Loucy (cell line): ENCODE data around the gene PHIP.

Experiments used
- H2AFZ ChIP-seq: fragments of 200-600 bp; sonication (generic); 2 replicates; pipeline ENCODE4 v1.6.0; 2016; ENCODE audit warnings: antibody characterized with exemption, mild to moderate bottlenecking, low read length, moderate library complexity
- H3F3A ChIP-seq: fragments of 200-600 bp; 2 replicates; pipeline ENCODE4 v1.6.0; 2016; ENCODE audit warnings: antibody characterized with exemption, low read depth, mild to moderate bottlenecking
- H3K27me3 ChIP-seq: fragments of 200-600 bp; sonication (generic); 2 replicates; pipeline ENCODE4 v1.6.1; 2014; ENCODE audit warnings: low read length, mild to moderate bottlenecking; ENCODE audit not compliant: insufficient read depth, poor library complexity, severe bottlenecking
- H3K36me3 ChIP-seq: fragments of 200-600 bp; sonication (generic); 2 replicates; pipeline ENCODE4 v1.6.1; 2016; ENCODE audit warnings: low read length; ENCODE audit not compliant: insufficient read depth
- H3K4me1 ChIP-seq: fragments of 200-600 bp; sonication (generic); 2 replicates; pipeline ENCODE4 v1.5.1; 2014; ENCODE audit warnings: low read length, mild to moderate bottlenecking; ENCODE audit not compliant: insufficient read depth, poor library complexity, severe bottlenecking
- H3K4me2 ChIP-seq: fragments of 200-600 bp; sonication (generic); 2 replicates; pipeline ENCODE4 v1.6.0; 2014; ENCODE audit warnings: antibody characterized with exemption, low read length, low read depth, mild to moderate bottlenecking; ENCODE audit not compliant: poor library complexity, severe bottlenecking
- H3K4me3 ChIP-seq: fragments of 200-600 bp; sonication (generic); 2 replicates; pipeline ENCODE4 v1.5.1; 2014; ENCODE audit warnings: low read length, mild to moderate bottlenecking, mixed read lengths; ENCODE audit not compliant: poor library complexity, severe bottlenecking
- H3K79me2 ChIP-seq: fragments of 200-600 bp; sonication (generic); 2 replicates; pipeline ENCODE4 v1.6.1; 2014; ENCODE audit warnings: low read length; ENCODE audit not compliant: insufficient read depth
- H3K9ac ChIP-seq: fragments of 200-600 bp; sonication (generic); 2 replicates; pipeline ENCODE4 v1.6.0; 2014; ENCODE audit warnings: mild to moderate bottlenecking, low read depth, low read length, moderate library complexity; ENCODE audit not compliant: poor library complexity, severe bottlenecking
- H3K9me2 ChIP-seq: fragments of 200-600 bp; sonication (generic); replicated peaks from 2 replicates; pipeline ENCODE4 v1.6.1; 2016; ENCODE audit warnings: low read depth, low read length, mixed read lengths
- H3K9me3 ChIP-seq: fragments of 200-600 bp; sonication (generic); 2 replicates; pipeline ENCODE4 v1.6.1; 2014; ENCODE audit warnings: mild to moderate bottlenecking, antibody characterized with exemption, low read length, low read depth; ENCODE audit not compliant: insufficient read depth
- H4K20me1 ChIP-seq: fragments of 200-600 bp; sonication (generic); 2 replicates; pipeline ENCODE4 v1.6.0; 2014; ENCODE audit warnings: antibody characterized with exemption, low read length, mild to moderate bottlenecking; ENCODE audit not compliant: insufficient read depth, poor library complexity, severe bottlenecking
- CTCF ChIP-seq: fragments of 200-600 bp; sonication (generic); conservative IDR thresholded peaks from 2 replicates; pipeline ENCODE4 v1.5.1; 2014; ENCODE audit warnings: mild to moderate bottlenecking, antibody characterized with exemption, low read length
- EZH2phosphoT487 ChIP-seq: fragments of 200-600 bp; IDR thresholded peaks from 2 replicates; pipeline ENCODE4 v1.6.1; 2018; ENCODE audit warnings: antibody characterized with exemption, mild to moderate bottlenecking, moderate library complexity, borderline replicate concordance

The PHIP gene

GRCh38 chr6:79040083-79040482, 38.0 kb downstream of the PHIP start:
- peaks cover 72% of the 10 kb centered on the region for H3K36me3 ChIP-seq
- H3F3A ChIP-seq, result no peaks in the 10 kb centered on the region
- H3K79me2 ChIP-seq, result peaks cover 89% of the 10 kb centered on the region
- no peak for TF ChIP-seq EZH2phosphoT487
- TF ChIP-seq CTCF, result no peak
- H2AFZ ChIP-seq, result no peak overlapping the region
- H3K4me2 ChIP-seq, result no peak overlapping the region
- H3K27me3 ChIP-seq, result no peaks in the 10 kb centered on the region
- H3K9ac ChIP-seq, result no peak overlapping the region
- H4K20me1 ChIP-seq, result peaks cover 78% of the 10 kb centered on the region
- H3K9me2 ChIP-seq, result no peaks in the 10 kb centered on the region
- H3K4me1 ChIP-seq, result no peaks in the 10 kb centered on the region
- no peaks in the 10 kb centered on the region for H3K9me3 ChIP-seq
- H3K4me3 ChIP-seq, result no peak overlapping the region

GRCh38 chr6:79038061-79038460, 40.0 kb downstream of the PHIP start:
- Histone ChIP-seq H3F3A (no peaks in the 10 kb centered on the region), H3K79me2 (peaks cover 91% of the 10 kb centered on the region)

GRCh38 chr6:79034865-79035264, 43.2 kb downstream of the PHIP start:
- H3K9me2 ChIP-seq, result no peaks in the 10 kb centered on the region
- H4K20me1 ChIP-seq, result peaks cover 56% of the 10 kb centered on the region
- no peak overlapping the region for H3K9ac ChIP-seq
- H3K9me3 ChIP-seq, result no peaks in the 10 kb centered on the region
- TF ChIP-seq CTCF (no peak), EZH2phosphoT487 (no peak)
- H3K4me3 ChIP-seq, result no peak overlapping the region
- peaks cover 97% of the 10 kb centered on the region for H3K79me2 ChIP-seq
- no peak overlapping the region for H2AFZ ChIP-seq
- no peaks in the 10 kb centered on the region for H3F3A ChIP-seq
- peaks cover 7% of the 10 kb centered on the region for H3K4me1 ChIP-seq
- peaks cover 77% of the 10 kb centered on the region for H3K36me3 ChIP-seq
- H3K27me3 ChIP-seq, result no peaks in the 10 kb centered on the region
- H3K4me2 ChIP-seq, result no peak overlapping the region

More at GRCh38 chr6:79038061-79038460, 40.0 kb downstream of the PHIP start:
- H3K9me3 ChIP-seq, result no peaks in the 10 kb centered on the region
- peaks cover 80% of the 10 kb centered on the region for H3K36me3 ChIP-seq
- H3K9ac ChIP-seq, result no peak overlapping the region
- H3K9me2 ChIP-seq, result no peaks in the 10 kb centered on the region
- H3K4me3 ChIP-seq, result no peak overlapping the region
- no peak for TF ChIP-seq CTCF
- no peak for TF ChIP-seq EZH2phosphoT487
- H3K27me3 ChIP-seq, result no peaks in the 10 kb centered on the region
- H4K20me1 ChIP-seq, result peaks cover 58% of the 10 kb centered on the region
- no peak overlapping the region for H3K4me2 ChIP-seq
- H2AFZ ChIP-seq, result no peak overlapping the region
- no peaks in the 10 kb centered on the region for H3K4me1 ChIP-seq
